ENCODE results near the gene MYPOP. TPM values are rescaled to one million over a fixed set of nuclear protein-coding genes. Genes with fewer than 3 reads are reported as not detected.

Gene MYPOP
- total and polyA plus RNA-seq, 10 of the 15 experiments (the other 5 are each of a cell fraction or from before 2014, with no cell fraction given): 0.47 to 9.4 (median 1.4) TPM

DNA sequence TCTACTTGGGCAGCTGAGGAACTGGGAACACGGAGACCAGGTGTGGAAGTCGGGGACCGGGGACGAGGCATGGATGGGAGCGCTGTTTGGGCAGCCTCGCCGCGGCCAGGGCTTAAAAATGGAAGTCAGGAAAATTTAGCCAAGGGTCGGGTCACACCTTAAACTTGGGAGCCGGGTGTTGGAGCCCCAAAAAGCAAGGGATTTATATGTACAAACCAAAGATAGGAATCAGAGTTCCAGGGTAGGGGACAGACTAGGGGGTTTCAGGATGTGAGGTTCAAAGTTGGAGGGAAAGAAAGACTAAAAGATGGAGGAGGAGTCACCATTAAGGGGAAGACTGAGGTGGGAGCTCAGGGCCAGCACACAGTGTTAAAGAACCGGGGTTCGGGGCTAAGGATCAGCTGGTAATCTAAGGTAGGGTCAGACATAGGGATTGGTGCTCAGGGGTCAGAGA lies 37.8 kb downstream of the MYPOP start:
- Histone ChIP-seq H3K4me2 (ENCODE audit: control insufficient read depth, insufficient read depth) (no peak overlapping the region), H3K27me3 (replicated peaks in 1 of 2; ENCODE audit: control insufficient read depth in 2 of 2, insufficient read depth in 2 of 2, low read length in 1 of 2) (peaks cover 0 to 6% of the 10 kb centered on the region in 2 experiments; a peak in 2 of 4 replicates), H3K9ac (ENCODE audit: control insufficient read depth, insufficient read depth, low read length) (no peak overlapping the region), H3K36me3 (ENCODE audit: control insufficient read depth in 2 of 2, insufficient read depth in 2 of 2, low read length in 1 of 2) (no peaks in the 10 kb centered on the region), H4K20me1 (ENCODE audit: control insufficient read depth, insufficient read depth) (no peaks in the 10 kb centered on the region), H3K4me3 (no peak overlapping the region), H3K79me2 (ENCODE audit: control insufficient read depth, insufficient read depth, low read length) (peaks cover 26% of the 10 kb centered on the region), H2AFZ (ENCODE audit: control insufficient read depth, low read depth, low read length) (no peak overlapping the region), H3K9me3 (replicated peaks; ENCODE audit: control insufficient read depth, insufficient read depth, low read length) (no peaks in the 10 kb centered on the region), H3K4me1 (ENCODE audit: control insufficient read depth, insufficient read depth, low read length) (peaks cover 5% of the 10 kb centered on the region), H3K27ac (ENCODE audit: control insufficient read depth, insufficient read depth) (no peak overlapping the region)
- intact Hi-C loops (cut with micrococcal nuclease; ENCODE audit: unreplicated experiment) (no loop called here), in situ Hi-C loops (cut with MboI) (no loop called here)
- ChIA-PET POLR2A (interaction anchor here (0.7 to 8.2 kb wide), 7 partner anchors 9 to 95 kb away, joined by 3 to 178 read pairs (median 4); partner anchors contain the start of genes DMWD, IRF2BP1, MYPOP and SIX5), SMC1A (ENCODE audit: uncharacterized antibody, unreplicated experiment) (interaction anchor here (0.8 to 10.0 kb wide), 6 partner anchors 8 to 38 kb away, joined by 3 to 98 read pairs (median 4); partner anchors contain the start of gene MYPOP), CTCF (interaction anchor here (0.5 to 9.2 kb wide), 12 partner anchors 12 to 1979 kb away, joined by 3 to 194 read pairs (median 3); partner anchors contain the start of genes IRF2BP1, MYPOP and SIX5), RAD21 (ENCODE audit: unreplicated experiment) (interaction anchor here (0.5 to 5.2 kb wide), 10 partner anchors 11 to 755 kb away, joined by 3 to 159 read pairs (median 9); partner anchors contain the start of genes CCDC61, IRF2BP1, MYPOP and SIX5)
- DNase-seq (ENCODE audit: low read depth, low spot score) (no peak), ATAC-seq (no peak), FAIRE-seq (no peak)
- no peak for TF ChIP-seq NFXL1 (IDR thresholded peaks at IDR 0.05; ENCODE audit: borderline replicate concordance)
- TF ChIP-seq JUNB (IDR thresholded peaks at IDR 0.05): no peak
- no peak for TF ChIP-seq GABPA (IDR thresholded peaks at IDR 0.05; ENCODE audit: low read depth)
- no peak for TF ChIP-seq REST (IDR thresholded peaks at IDR 0.05; ENCODE audit: low read depth, low read length)
- TF ChIP-seq RELA (IDR thresholded peaks at IDR 0.05; ENCODE audit: borderline replicate concordance, partially characterized antibody): no peak
- no peak for TF ChIP-seq BHLHE40 (IDR thresholded peaks at IDR 0.05; ENCODE audit: borderline replicate concordance in 1 of 2, low read depth in 2 of 2, low read length in 1 of 2)
- no peak for TF ChIP-seq CHD1 (IDR thresholded peaks at IDR 0.05; ENCODE audit: low read depth, low read length)
- no peak for TF ChIP-seq ZNF207 (IDR thresholded peaks at IDR 0.05; ENCODE audit: borderline replicate concordance)
- TF ChIP-seq SMAD1 (IDR thresholded peaks at IDR 0.05; ENCODE audit: low read depth, partially characterized antibody): no peak
- TF ChIP-seq, protein P1, sequence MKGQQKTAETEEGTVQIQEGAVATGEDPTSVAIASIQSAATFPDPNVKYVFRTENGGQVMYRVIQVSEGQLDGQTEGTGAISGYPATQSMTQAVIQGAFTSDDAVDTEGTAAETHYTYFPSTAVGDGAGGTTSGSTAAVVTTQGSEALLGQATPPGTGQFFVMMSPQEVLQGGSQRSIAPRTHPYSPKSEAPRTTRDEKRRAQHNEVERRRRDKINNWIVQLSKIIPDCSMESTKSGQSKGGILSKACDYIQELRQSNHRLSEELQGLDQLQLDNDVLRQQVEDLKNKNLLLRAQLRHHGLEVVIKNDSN (IDR thresholded peaks at IDR 0.05; ENCODE audit: borderline replicate concordance, extremely low read length, insufficient read depth, low read depth, low read length): no peak
- TF ChIP-seq, protein P2, sequence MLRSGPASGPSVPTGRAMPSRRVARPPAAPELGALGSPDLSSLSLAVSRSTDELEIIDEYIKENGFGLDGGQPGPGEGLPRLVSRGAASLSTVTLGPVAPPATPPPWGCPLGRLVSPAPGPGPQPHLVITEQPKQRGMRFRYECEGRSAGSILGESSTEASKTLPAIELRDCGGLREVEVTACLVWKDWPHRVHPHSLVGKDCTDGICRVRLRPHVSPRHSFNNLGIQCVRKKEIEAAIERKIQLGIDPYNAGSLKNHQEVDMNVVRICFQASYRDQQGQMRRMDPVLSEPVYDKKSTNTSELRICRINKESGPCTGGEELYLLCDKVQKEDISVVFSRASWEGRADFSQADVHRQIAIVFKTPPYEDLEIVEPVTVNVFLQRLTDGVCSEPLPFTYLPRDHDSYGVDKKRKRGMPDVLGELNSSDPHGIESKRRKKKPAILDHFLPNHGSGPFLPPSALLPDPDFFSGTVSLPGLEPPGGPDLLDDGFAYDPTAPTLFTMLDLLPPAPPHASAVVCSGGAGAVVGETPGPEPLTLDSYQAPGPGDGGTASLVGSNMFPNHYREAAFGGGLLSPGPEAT (IDR thresholded peaks at IDR 0.05; ENCODE audit: low read depth): no peak
- no peak for TF ChIP-seq ZNF24 (IDR thresholded peaks at IDR 0.05)
- TF ChIP-seq TAF1 (IDR thresholded peaks at IDR 0.05; ENCODE audit: borderline replicate concordance, low read depth, low read length): no peak
- TF ChIP-seq KDM1A (IDR thresholded peaks at IDR 0.05; ENCODE audit: borderline replicate concordance): no peak
- BruUV-seq (replicated peaks): no TSS peak
- 15% methylated on average over 12 of the region's 12 CpGs for WGBS (ENCODE audit: insufficient coverage, insufficient replicate concordance, low lambda C conversion rate, missing lambda C conversion rate)

Data from GM12878 (cell line).